SK-N-SH treated with all-trans-retinoic acid at 6 μM for 48 hours (cell line): Measurements from ENCODE around the gene CDC42.
A peak's percentile ranks its signal among the peaks of the same experiment; 100 is the strongest.
"Not testable (repeated sequence)": the region's sequence is repeated elsewhere in the genome, so short reads cannot be mapped to it uniquely, and the experiment has no call there.

ENCODE experiments used
- ATAC-seq: fragments of 200-7000 bp; cut with Tn5 transposase; 3 replicates; pipeline ENCODE4 v1.9.1; 2020; ENCODE audit warnings: mild to moderate bottlenecking, moderate library complexity
- ARNTL ChIP-seq: fragments of 450-650 bp; formaldehyde crosslinking; IDR thresholded peaks from 2 replicates; pipeline ENCODE4 v1.5.0; 2020; ENCODE audit warnings: low read depth, mild to moderate bottlenecking, moderate library complexity, borderline replicate concordance
- GLIS3 ChIP-seq: fragments of 250-450 bp; sonication (Bioruptor Pico); IDR thresholded peaks from 2 replicates; pipeline ENCODE4 v1.5.0; 2020; ENCODE audit warnings: mild to moderate bottlenecking, moderate library complexity
- ISL1 ChIP-seq: fragments of 250-450 bp; sonication (Bioruptor Pico); IDR thresholded peaks from 2 replicates; pipeline ENCODE4 v2.1.2; 2022; ENCODE audit warnings: mild to moderate bottlenecking, moderate library complexity
- OSR1 ChIP-seq: fragments of 250-450 bp; sonication (Bioruptor Pico); IDR thresholded peaks from 2 replicates; pipeline ENCODE4 v1.8.0; 2022; ENCODE audit warnings: moderate library complexity, mild to moderate bottlenecking, inconsistent platforms
- PATZ1 ChIP-seq: fragments of 250-450 bp; sonication (Bioruptor Pico); IDR thresholded peaks from 2 replicates; pipeline ENCODE4 v1.8.0; 2020; ENCODE audit warnings: mild to moderate bottlenecking, moderate library complexity, borderline replicate concordance
- PPARA ChIP-seq: fragments of 250-450 bp; sonication (Bioruptor Pico); IDR thresholded peaks from 2 replicates; pipeline ENCODE4 v1.5.0; 2020; ENCODE audit warnings: mild to moderate bottlenecking, borderline replicate concordance
- RARB ChIP-seq: fragments of 250-450 bp; sonication (Bioruptor Pico); IDR thresholded peaks from 2 replicates; pipeline ENCODE4 v1.8.0; 2021; ENCODE audit warnings: mild to moderate bottlenecking, moderate library complexity
- TCF4 ChIP-seq: fragments of 250-450 bp; sonication (Bioruptor Pico); IDR thresholded peaks from 2 replicates; pipeline ENCODE4 v1.8.0; 2021; ENCODE audit warnings: mild to moderate bottlenecking, moderate library complexity, borderline replicate concordance
- TSHZ2 ChIP-seq: fragments of 250-450 bp; sonication (Bioruptor Pico); IDR thresholded peaks from 2 replicates; pipeline ENCODE4 v1.5.0; 2020; ENCODE audit warnings: mild to moderate bottlenecking, moderate library complexity
- ZC3H10 ChIP-seq: fragments of 250-450 bp; sonication (Bioruptor Pico); IDR thresholded peaks from 2 replicates; pipeline ENCODE4 v1.5.1; 2021; ENCODE audit warnings: mild to moderate bottlenecking, moderate library complexity
- ZNF565 ChIP-seq: fragments of 450-650 bp; formaldehyde crosslinking; conservative IDR thresholded peaks from 2 replicates; pipeline ENCODE4 v1.5.0; 2020; ENCODE audit warnings: low read depth, mild to moderate bottlenecking, moderate library complexity
- ZNF70 ChIP-seq: fragments of 450-650 bp; formaldehyde crosslinking; IDR thresholded peaks from 2 replicates; pipeline ENCODE4 v1.5.0; 2020; ENCODE audit warnings: mild to moderate bottlenecking, moderate library complexity
- ZNF8 ChIP-seq: fragments of 450-650 bp; formaldehyde crosslinking; IDR thresholded peaks from 2 replicates; pipeline ENCODE4 v1.5.0; 2020; ENCODE audit warnings: mild to moderate bottlenecking, moderate library complexity

CDC42 gene

GRCh38 chr1:22052115-22053016, at the start of gene CDC42:
TSS of gene CDC42 (plus strand) at chr1:22052709. CDS start at chr1:22078479, 25,770 bp downstream.
- peak; percentile 97 for ATAC-seq
- TF ChIP-seq PPARA (CRISPR knock-in tag): no peak
- no peak for TF ChIP-seq GLIS3 (CRISPR knock-in tag)
- TF ChIP-seq ISL1 (CRISPR knock-in tag): no peak
- no peak for TF ChIP-seq ZNF70 (CRISPR knock-in tag)
- TF ChIP-seq ARNTL: no peak
- no peak for TF ChIP-seq ZNF8 (CRISPR knock-in tag)
- TF ChIP-seq TCF4 (CRISPR knock-in tag): no peak
- TF ChIP-seq, all 23 proteins: peak for 0

GRCh38 chr1:22002875-22003274, 49.6 kb upstream of the CDC42 start:
- ATAC-seq: not testable (repeated sequence)

- ATAC-seq: not testable (repeated sequence)
Observed at GRCh38 chr1:22003959-22004358, 48.5 kb upstream of the CDC42 start.

GRCh38 chr1:22005261-22006149, 47.0 kb upstream of the CDC42 start:
- ATAC-seq: peak; percentile 97

GRCh38 chr1:22006736-22007135, 45.8 kb upstream of the CDC42 start:
- ATAC-seq: not testable (repeated sequence)

- not testable (repeated sequence) for ATAC-seq
Observed at GRCh38 chr1:22007262-22007661, 45.2 kb upstream of the CDC42 start.

GRCh38 chr1:22009566-22009965, 42.9 kb upstream of the CDC42 start:
- ATAC-seq: not testable (repeated sequence)

- ATAC-seq: not testable (repeated sequence)
Observed at GRCh38 chr1:22012752-22013151, 39.8 kb upstream of the CDC42 start.

GRCh38 chr1:22014575-22015206, 37.8 kb upstream of the CDC42 start:
- ATAC-seq: not testable (repeated sequence)

- TF ChIP-seq RARB (CRISPR knock-in tag) (no peak), PATZ1 (CRISPR knock-in tag) (peak; percentile 31; the same call in 1 of the 2 replicates)
- TF ChIP-seq, all 23 proteins: peak for 1
- peak; percentile 78 for ATAC-seq
Observed at GRCh38 chr1:22018583-22019559, 33.6 kb upstream of the CDC42 start.

GRCh38 chr1:22021061-22021460, 31.4 kb upstream of the CDC42 start:
- no peak for ATAC-seq
- TF ChIP-seq ZNF70 (CRISPR knock-in tag): no peak
- no peak for TF ChIP-seq OSR1
- TF ChIP-seq GLIS3 (CRISPR knock-in tag): no peak
- TF ChIP-seq PATZ1 (CRISPR knock-in tag): no peak
- TF ChIP-seq TSHZ2 (CRISPR knock-in tag): no peak
- no peak for TF ChIP-seq ZNF565 (CRISPR knock-in tag)
- TF ChIP-seq ZC3H10 (CRISPR knock-in tag): no peak
